GM18517 (cell line): ENCODE data around the gene ELAC1.
"Not testable (repeated sequence)": the region's sequence is repeated elsewhere in the genome, so short reads cannot be mapped to it uniquely, and the experiment has no call there.

Experiments
- ATAC-seq: cut with Tn5 transposase; IDR thresholded peaks from one replicate; pipeline ENCODE4 v1.9.1; 2021; ENCODE audit warnings: mild to moderate bottlenecking, moderate library complexity; ENCODE audit not compliant: unreplicated experiment

ELAC1 gene

GRCh38 chr18:50972404-50972803, 4.6 kb downstream of the ELAC1 start:
- not testable (repeated sequence) for ATAC-seq

DNA sequence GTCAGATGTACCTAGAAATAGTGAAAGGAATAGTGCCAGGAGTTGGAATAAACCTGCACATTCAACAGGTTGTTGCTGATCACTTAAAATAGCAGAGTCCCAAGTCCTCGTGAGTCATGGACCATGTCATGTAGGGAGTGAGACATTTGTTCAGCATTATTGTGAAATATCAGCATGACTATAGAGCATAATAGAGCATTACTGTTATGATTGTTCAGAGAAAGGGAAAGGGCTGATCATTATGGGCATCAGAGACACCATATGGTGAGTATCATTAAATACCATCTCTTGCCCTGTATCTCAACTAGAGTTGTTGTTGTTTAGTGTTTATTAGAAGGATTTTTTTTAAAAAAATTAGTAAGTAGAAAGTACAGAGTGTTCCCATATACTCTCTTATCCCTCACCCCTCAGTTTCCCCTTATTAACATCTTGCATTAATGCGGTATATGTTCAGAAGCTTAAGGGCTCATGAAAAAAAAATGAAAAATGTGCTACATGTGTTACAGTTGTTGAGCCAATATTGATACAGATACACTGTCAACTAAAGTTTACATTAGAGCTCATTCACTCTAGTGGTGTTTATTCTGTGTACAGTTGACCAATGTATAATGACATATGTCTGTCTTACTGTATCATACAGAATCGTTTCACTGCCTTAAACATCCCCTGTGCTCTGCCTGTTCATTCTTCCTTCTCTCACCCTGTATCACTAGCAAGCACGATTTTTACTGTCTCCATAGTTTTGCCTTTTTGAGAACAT, 5.7 kb downstream of the ELAC1 start:
- ATAC-seq = no peak

DNA sequence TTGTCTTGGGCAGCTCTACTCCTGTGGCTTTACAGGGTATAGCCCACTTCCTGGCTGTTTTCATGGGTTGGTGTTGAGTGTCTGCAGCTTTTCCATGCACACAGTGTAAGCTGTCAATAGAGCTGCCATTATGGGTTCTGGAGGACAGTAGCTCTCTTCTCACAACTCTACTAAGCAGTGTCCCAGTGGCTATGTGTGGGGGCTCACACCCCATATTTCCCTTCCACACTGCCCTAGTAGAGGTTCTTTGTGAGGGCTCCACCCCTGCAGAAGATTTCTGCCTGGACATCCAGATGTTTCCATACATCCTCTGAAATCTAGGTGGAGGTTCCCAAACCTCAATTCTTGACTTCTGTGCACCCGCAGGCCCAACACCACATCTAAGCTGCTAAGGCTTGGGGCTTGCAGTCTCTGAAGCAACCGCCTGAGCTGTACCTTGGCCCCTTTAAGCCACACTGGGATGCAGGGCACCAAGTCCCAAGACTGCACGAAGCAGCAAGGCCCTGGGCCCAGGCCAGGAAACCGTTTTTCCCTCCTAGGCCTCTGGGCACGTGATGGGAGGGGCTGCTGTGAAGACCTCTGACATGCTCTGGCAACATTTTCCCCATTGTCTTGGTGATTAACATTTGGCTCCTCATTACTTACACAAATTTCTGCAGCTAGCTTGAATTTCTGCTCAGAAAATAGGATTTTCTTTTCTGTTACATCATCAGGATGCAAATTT, 9.4 kb downstream of the ELAC1 start:
- no peak for ATAC-seq

GRCh38 chr18:50981381-50981780, 13.5 kb downstream of the ELAC1 start:
- ATAC-seq = no peak

DNA sequence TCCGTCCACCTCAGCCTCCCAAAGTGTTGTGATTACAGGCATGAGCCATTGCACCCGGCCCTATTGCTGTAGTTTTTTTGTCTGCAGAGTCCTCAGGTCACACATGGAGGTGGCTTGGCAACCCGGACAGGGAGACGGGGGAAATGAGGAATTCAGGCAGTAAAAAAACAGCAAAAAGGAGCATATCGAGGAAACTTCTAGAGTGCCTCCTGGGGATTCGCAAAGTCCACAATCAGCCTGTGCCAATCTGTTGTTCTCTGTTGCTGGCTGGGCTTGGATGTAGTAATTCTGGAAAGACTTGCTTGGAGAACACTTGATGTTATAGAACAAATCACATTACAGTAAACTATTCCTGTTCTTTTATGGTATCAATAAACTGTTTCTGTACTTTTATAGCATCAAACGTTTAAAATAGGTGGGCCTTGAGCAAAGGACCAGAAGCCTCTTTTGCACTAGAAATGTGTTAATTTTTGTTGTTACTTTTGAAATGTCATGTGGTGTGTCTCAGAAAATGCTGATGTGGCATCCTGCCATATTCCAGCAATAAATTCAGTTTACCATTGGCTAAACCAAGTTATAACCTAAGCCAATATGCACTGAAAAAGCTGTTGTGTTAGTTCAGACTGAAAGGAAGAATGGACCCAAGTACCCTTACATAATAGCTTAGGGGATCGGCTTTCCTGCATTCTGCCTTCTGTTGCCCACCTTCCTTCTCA, 14.4 kb downstream of the ELAC1 start:
- no peak for ATAC-seq

- no peak for ATAC-seq
These were observed 15.0 kb downstream of the ELAC1 start for GRCh38 chr18:50982802-50983179.

- no peak for ATAC-seq
These were observed 18.7 kb downstream of the ELAC1 start for GRCh38 chr18:50986360-50987087.

- no peak for ATAC-seq
These were observed 19.4 kb downstream of the ELAC1 start for GRCh38 chr18:50987261-50987660.

DNA sequence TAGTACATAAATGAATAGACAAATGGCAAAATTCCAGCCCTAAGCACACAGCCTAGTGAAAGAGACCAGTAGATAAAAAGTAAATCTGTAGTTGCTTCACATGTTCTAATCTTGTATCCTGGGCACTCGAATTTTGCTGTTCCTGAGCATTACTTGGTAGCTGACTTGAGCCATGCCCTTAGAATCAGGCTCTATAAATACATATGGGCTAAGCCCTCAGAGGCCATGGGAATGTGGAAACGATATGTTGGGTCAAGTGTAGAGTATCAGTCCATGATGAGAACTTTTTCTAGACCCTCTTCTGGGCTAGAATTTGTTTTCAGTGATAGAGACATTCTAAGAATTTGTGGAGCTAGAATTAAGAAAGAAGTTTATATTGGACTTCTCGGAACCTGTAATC, 21.9 kb downstream of the ELAC1 start:
- no peak for ATAC-seq

- ATAC-seq = no peak
These were observed 24.5 kb downstream of the ELAC1 start for GRCh38 chr18:50992351-50992762.

DNA sequence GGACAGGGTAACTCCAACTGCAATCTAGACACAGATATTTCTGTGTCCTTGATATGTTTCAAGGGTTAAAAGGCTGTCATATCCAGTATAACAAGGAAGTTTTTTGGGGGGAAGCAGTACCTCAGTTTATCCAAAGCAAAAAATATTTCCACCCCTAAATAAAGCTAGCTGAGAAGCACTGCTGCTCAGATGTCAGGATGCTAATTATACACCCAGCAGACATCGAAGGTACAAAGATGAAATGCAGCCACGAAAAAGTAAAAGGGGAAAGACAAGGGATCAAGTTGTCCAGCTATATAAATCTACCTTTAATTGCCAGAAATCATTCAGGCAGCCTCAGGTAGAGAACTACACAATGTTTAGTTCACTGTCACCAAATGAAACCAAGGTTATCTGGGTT, 26.2 kb downstream of the ELAC1 start:
- ATAC-seq = no peak

DNA sequence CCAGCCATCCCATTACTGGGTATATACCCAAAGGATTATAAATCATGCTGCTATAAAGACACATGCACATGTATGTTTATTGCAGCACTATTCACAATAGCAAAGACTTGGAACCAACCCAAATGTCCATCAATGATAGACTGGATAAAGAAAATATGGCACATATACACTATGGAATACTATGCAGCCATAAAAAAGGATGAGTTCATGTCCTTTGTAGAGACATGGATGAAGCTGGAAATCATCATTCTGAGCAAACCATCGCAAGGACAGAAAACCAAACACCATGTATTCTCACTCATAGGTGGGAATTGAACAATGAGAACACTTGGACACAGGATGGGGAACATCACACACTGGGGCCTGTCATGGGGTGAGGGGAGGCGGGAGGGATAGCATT, 35.3 kb downstream of the ELAC1 start:
- ATAC-seq = not testable (repeated sequence)

- ATAC-seq = no peak
These were observed 38.4 kb downstream of the ELAC1 start for GRCh38 chr18:51006061-51006818.

DNA sequence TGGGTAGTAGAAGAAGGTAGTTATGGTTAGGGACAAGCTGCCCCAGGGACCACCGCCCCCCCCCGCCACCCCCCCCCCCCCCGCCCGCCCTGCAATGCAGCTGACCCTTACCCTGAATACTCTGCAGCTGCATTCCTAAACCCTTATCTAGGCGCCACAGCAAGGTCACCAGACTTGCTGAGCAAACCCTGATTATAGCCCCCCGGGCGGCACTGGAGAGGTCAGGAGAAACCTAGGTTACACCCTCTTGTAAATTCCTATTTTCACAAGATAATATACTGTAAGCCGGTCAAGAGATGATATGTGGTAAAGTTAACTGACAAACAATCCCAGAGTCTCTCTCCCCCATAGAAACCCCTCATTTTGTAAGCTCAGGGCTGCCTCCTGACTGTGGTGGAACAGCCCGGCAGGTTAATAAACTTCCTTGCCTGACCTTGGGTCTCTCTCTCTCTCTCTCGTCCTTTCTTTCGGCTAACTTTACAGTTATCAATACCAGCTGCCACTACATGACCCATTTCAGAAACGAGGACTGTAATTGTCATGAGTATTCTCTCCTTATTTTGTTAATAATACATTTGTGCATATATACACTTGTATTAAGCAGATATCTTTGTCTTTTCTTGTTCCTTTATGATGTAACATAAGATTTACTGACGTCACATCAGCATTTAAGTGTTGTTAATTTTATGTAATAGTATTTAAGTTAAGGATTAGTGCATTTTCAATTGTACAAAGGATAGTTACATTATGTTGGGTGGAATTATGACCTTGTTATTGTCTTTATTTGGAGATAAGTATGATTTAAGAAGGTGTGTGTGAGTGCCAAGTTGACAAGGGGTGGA, 39.3 kb downstream of the ELAC1 start:
- ATAC-seq = no peak

GRCh38 chr18:51007790-51008139, 39.9 kb downstream of the ELAC1 start:
- ATAC-seq = no peak

DNA sequence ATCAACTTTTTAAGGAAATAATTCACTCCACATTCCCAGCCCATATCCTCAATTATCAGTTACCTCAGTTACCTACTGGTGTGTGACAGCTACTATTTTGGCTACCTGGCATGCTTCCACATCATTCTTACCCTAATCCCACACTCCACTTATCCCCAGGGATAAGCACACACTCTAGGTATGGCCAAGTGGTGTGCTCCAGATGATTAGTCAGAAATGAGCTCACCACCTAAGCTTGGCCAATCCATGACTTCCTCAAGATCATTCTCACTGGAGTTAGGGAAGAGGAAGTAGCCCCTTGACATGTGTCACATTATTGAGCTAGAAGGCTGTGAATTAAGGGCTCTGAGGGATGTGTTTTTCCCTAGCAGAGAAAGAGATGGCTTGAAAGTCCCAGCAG, 41.2 kb downstream of the ELAC1 start:
- no peak for ATAC-seq

DNA sequence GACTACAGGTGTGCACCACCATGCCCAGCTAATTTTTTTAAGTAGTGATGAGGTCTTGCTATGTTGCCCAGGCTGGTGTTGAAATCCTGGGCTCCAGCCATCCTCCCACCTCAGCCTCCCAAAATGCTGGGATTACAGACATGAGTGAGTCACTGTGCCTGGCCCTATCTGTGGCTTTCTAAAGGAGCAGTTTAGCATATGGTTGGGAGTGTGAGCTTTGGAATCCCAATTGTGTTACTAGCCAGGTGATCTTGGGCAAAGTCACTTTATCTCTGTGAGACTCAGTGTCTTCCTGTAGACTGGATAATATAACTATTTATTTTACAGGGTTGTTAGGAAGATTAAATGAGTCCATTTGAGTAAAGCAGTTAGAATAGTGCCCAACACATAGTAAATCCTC, 42.4 kb downstream of the ELAC1 start:
- no peak for ATAC-seq

DNA sequence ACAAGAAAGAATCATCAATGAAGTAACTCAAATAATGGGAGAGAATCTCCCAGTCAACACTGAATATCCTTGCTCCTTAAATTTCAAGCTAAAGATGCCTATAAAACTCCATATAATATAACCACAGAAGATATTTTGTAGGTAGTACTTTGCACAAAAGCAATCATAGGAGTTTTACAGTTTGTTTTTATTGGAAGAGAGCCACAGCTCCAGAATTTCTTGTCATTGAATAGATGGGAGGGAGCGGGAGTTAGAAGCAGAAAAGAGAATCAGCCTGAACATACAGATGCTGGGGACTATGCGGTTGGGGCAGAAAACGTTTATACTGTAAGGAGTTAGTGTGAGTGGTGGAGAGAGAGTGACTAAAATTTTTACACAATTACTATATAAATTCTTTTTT, 43.9 kb downstream of the ELAC1 start:
- no peak for ATAC-seq

- ATAC-seq = no peak
These were observed 44.6 kb downstream of the ELAC1 start for GRCh38 chr18:51012441-51012840.

DNA sequence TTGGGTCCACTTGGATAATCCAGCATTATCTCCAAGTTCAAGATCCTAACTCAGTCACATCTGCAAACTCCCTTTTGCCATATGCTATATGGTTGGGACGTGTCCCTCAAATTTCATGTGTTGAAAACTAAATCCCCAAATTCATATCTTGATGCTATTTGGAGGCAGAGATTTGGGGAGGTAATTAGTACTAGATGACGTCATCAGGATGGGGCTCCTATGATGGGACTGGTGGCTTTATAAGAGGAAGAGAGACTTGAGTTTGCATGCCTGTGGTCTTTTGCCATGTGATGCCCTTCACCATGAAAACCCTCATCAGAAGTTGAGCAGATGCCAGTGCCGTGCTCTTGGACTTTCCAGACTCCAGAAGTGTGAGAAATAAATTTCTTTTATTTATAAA, 45.4 kb downstream of the ELAC1 start:
- ATAC-seq = no peak
